Ascending aorta (tissue), 2 donors: ENCODE data around the gene OR2A1. TPM values are rescaled to one million over a fixed set of nuclear protein-coding genes. Genes with fewer than 3 reads are reported as not detected.
"Not testable (repeated sequence)": the region's sequence is repeated elsewhere in the genome, so short reads cannot be mapped to it uniquely, and the experiment has no call there.

Source experiments
- DNase-seq, 2 donors: peaks; one replicate each; pipeline ENCODE4 v3.0.0-alpha.2; 2019; ENCODE audit warnings: low spot score in 2 of 2
- H3K27ac ChIP-seq, 2 donors: fragments of 200-600 bp; sonication (generic); one replicate each; pipeline ENCODE4 v1.5.1; 2016 to 2017; ENCODE audit warnings: mild to moderate bottlenecking in 1 of 2
- H3K27me3 ChIP-seq: fragments of 200-600 bp; sonication (generic); one replicate; pipeline ENCODE4 v1.5.1; 2017
- H3K36me3 ChIP-seq, 2 donors: fragments of 200-600 bp; sonication (generic); one replicate each; pipeline ENCODE4 v1.5.1; 2016
- H3K4me1 ChIP-seq, 2 donors: fragments of 200-600 bp; sonication (generic); one replicate each; pipeline ENCODE4 v1.5.1; 2016 to 2017; ENCODE audit warnings: mild to moderate bottlenecking in 1 of 2
- H3K4me3 ChIP-seq, 2 donors: fragments of 200-600 bp; sonication (generic); one replicate each; pipeline ENCODE4 v1.5.1; 2016 to 2017; ENCODE audit warnings: mild to moderate bottlenecking in 1 of 2
- H3K9me3 ChIP-seq, 2 donors: fragments of 200-600 bp; sonication (generic); one replicate each; pipeline ENCODE4 v1.5.1; 2016
- CTCF ChIP-seq, 3 experiments: fragments of 200-600 bp in 2 of 3; fragments of 450-650 bp in 1 of 3; sonication (generic) in 2 of 3; IDR thresholded peaks; one replicate each; pipeline ENCODE4 v1.5.1; 2016 to 2019; ENCODE audit warnings: antibody characterized with exemption in 3 of 3, mild to moderate bottlenecking in 1 of 3, moderate library complexity in 1 of 3
- intact Hi-C: fragments of 100-400 bp; cut with DNase I; formaldehyde crosslinking; loops from one replicate; pipeline ENCODE4 v1.15.1; 2023
- total RNA-seq: library from RNA; depleted of rRNA; stranded (reverse); fragments of >200 nt; gene quantifications from one replicate; pipeline ENCODE4 v1.1.0, GENCODE V29; 2016

OR2A1 gene
- total RNA-seq, 1 donor from 2014 or later = not detected

- H3K4me3 ChIP-seq, intact Hi-C loops, H3K9me3 ChIP-seq: not testable (repeated sequence)
Observed at GRCh38 chr7:144303607-144304006, 8.6 kb upstream of the OR2A1 start.

GRCh38 chr7:144305156-144305555 is 7.1 kb upstream of the OR2A1 start:
- H3K27ac ChIP-seq, intact Hi-C loops, DNase-seq, H3K36me3 ChIP-seq, H3K4me1 ChIP-seq, H3K9me3 ChIP-seq, H3K27me3 ChIP-seq, H3K4me3 ChIP-seq: not testable (repeated sequence)

More at GRCh38 chr7:144303607-144304006, 8.6 kb upstream of the OR2A1 start:
- not testable (repeated sequence) for DNase-seq, H3K27me3 ChIP-seq, H3K4me1 ChIP-seq, H3K27ac ChIP-seq, H3K36me3 ChIP-seq

DNA sequence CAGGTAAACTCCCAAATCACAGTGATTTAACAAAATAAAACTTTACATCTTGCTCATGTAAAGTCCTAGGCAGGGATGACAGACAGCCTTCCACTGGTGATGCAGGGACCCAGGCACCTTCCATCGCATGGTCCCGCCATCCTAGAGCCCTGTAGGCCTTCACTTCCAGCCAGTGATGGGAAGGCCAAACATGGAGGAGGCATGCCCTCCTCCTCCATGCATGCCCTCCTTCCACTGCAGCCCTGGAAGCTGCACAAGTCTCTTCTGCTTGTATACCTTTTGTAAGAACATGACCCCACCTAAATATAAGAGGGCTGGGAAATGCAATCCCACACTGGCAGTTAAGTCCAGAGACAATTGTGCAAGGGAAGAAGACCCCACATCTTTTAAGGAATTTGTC is 2.5 kb upstream of the OR2A1 start:
- H3K9me3 ChIP-seq, H3K27me3 ChIP-seq, H3K36me3 ChIP-seq, H3K27ac ChIP-seq, DNase-seq, H3K4me1 ChIP-seq, H3K4me3 ChIP-seq, intact Hi-C loops: not testable (repeated sequence)

- H3K9me3 ChIP-seq, H3K36me3 ChIP-seq, intact Hi-C loops, H3K4me1 ChIP-seq, H3K27me3 ChIP-seq, DNase-seq, H3K4me3 ChIP-seq, H3K27ac ChIP-seq: not testable (repeated sequence)
Observed at GRCh38 chr7:144311218-144311617, 1.0 kb upstream of the OR2A1 start.

DNA sequence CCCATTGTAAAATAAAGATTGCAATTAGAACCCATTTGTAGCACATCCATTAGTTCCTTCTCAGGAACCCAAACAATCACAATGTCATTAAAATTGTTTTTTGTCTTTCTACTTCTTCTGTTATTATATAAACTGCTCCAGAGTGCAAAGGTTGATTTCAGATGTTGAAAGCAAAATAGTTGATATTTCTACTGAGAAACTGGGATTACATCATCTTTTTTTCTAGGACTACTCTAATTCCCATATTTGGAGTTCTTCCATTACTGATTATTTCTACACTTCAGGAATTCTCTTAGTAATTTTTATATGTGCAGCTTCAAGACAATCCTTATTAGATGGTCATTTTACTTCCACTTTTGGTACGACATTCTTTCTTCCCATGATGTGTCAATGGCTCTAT is 5.3 kb downstream of the OR2A1 start:
- H3K27me3 ChIP-seq, H3K27ac ChIP-seq: not testable (repeated sequence)

GRCh38 chr7:144319547-144319946 is 7.3 kb downstream of the OR2A1 start:
- intact Hi-C loops, H3K9me3 ChIP-seq, H3K4me3 ChIP-seq, H3K27ac ChIP-seq, H3K27me3 ChIP-seq, H3K36me3 ChIP-seq, DNase-seq, H3K4me1 ChIP-seq: not testable (repeated sequence)

More for the DNA sequence above, 5.3 kb downstream of the OR2A1 start:
- DNase-seq, H3K4me1 ChIP-seq, H3K9me3 ChIP-seq, H3K36me3 ChIP-seq, intact Hi-C loops, H3K4me3 ChIP-seq: not testable (repeated sequence)

- H3K4me1 ChIP-seq, DNase-seq, H3K27me3 ChIP-seq, H3K4me3 ChIP-seq, H3K9me3 ChIP-seq, H3K27ac ChIP-seq, intact Hi-C loops, H3K36me3 ChIP-seq: not testable (repeated sequence)
Observed at GRCh38 chr7:144321677-144322206, 9.5 kb downstream of the OR2A1 start.

- H3K27ac ChIP-seq, H3K36me3 ChIP-seq, H3K27me3 ChIP-seq, DNase-seq, H3K4me1 ChIP-seq, H3K9me3 ChIP-seq, intact Hi-C loops, H3K4me3 ChIP-seq: not testable (repeated sequence)
Observed at GRCh38 chr7:144323359-144323758, 11.1 kb downstream of the OR2A1 start.

DNA sequence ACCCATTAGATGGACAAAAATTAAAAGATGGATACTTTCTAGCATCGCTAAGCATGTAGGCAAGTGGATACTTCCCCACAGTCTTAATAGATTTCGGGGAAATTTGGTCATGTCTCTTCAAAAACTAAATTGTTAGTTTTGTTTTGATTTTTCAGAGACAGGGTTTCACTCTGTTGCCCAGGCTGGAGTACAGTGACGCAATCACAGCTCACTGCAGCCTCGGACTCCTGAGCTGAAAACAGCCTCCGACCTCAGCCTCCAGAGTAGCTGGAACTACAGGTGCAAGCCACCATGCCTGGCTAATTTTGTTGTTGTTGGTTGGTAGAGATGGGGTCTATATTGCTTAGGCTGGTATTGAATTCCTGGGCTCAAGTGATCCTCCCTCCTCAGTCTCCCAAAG is 13.6 kb downstream of the OR2A1 start:
- H3K36me3 ChIP-seq, H3K4me3 ChIP-seq, H3K27me3 ChIP-seq, H3K27ac ChIP-seq, H3K9me3 ChIP-seq, DNase-seq, H3K4me1 ChIP-seq, intact Hi-C loops: not testable (repeated sequence)

DNA sequence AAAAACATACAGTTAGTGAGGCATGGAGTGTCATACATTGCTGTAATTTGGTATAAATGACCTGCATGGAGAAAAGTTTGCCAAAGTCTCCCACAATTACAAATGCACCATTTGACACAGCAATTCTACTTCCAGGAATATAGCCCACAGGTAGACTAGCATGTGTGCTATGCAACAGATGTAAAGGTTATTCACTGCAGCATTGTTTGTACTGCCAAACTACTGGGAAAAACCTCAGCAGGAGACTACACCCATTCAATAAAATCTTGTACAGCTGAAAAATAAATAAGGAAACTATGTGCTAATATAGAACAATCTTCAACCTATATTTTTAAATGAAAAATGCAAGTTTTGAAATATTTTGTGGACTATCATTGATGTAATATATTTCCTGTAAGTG is 17.8 kb downstream of the OR2A1 start:
- intact Hi-C loops, H3K9me3 ChIP-seq, DNase-seq, H3K27ac ChIP-seq, H3K4me1 ChIP-seq, H3K36me3 ChIP-seq, H3K4me3 ChIP-seq, H3K27me3 ChIP-seq: not testable (repeated sequence)

DNA sequence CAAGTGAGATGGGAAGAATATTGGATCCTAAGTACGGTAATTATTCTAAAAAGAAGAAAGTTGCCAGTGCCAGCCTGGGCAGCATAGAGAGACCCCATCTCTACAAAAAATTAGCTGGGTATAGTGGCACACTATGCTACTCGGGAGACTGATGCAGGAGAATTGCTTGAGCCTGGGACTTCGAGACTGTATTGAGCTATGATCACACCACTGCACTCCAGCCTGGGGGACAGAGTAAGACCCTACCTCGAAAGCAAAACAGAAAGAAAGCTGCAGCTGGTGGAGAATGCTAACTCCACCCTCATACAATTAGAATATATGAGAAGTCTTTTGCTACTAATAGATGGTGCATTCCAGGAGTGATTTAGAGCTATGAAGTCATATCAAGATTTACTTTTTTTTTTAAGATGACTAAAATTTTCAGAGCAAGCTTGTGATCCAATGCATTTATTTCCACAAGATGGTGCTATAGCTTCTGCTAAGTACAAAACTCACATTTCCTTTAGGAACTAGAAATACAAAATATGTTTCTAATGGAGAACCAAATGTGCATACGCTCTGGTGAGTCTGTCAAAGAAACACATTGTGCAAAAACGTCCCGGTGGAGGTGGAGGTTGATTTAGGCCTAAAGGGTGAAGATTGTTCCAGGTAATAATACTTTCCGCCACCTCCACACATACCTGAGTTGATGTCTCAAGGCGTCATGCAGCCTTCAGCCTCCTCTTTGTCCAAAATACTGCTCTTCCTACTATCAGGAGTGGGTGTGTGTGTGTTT is 19.2 kb downstream of the OR2A1 start:
- H3K4me1 ChIP-seq, H3K27me3 ChIP-seq, DNase-seq, H3K9me3 ChIP-seq, H3K4me3 ChIP-seq, H3K27ac ChIP-seq, H3K36me3 ChIP-seq, intact Hi-C loops: not testable (repeated sequence)
- TF ChIP-seq CTCF (IDR thresholded peaks at IDR 0.05) = peak in 1 of 3 experiments; percentile 20

- H3K9me3 ChIP-seq, intact Hi-C loops, H3K27ac ChIP-seq, DNase-seq, H3K36me3 ChIP-seq, H3K27me3 ChIP-seq, H3K4me3 ChIP-seq, H3K4me1 ChIP-seq: not testable (repeated sequence)
Observed at GRCh38 chr7:144331996-144332288, 19.7 kb downstream of the OR2A1 start.

- H3K4me3 ChIP-seq, H3K27me3 ChIP-seq, H3K4me1 ChIP-seq, intact Hi-C loops, H3K9me3 ChIP-seq, H3K36me3 ChIP-seq, DNase-seq, H3K27ac ChIP-seq: not testable (repeated sequence)
Observed at GRCh38 chr7:144348625-144349024, 36.4 kb downstream of the OR2A1 start.

GRCh38 chr7:144351667-144352066 is 39.4 kb downstream of the OR2A1 start:
- DNase-seq, H3K4me1 ChIP-seq, H3K36me3 ChIP-seq, H3K27ac ChIP-seq, H3K9me3 ChIP-seq, H3K27me3 ChIP-seq, intact Hi-C loops, H3K4me3 ChIP-seq: not testable (repeated sequence)
